GF-D8 (cell line): ENCODE measurements around the gene SUSD4.

Source experiments
- DNase-seq: peaks from one replicate; lab custom pipeline; 2025; lab: John Stamatoyannopoulos, UW

The SUSD4 gene

DNA sequence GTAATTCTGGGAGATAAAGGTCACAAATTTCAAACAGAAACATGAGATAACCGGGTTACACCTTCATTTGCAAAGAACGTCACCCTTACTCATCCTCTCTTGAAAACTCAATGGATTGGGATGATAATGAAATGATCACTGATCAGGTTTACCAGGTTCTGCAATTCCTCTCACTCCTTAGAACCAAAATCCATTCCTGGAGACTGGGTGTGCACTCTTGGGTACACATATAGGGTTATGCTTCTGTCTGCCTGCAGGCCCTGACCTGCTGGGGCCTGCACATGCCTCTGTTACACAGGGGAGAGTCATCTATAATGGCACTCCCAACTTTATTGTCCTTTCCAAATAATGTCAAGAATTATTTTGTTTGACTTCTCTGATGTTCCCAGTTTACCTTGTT is 8.3 kb downstream of the SUSD4 start:
- no peak for DNase-seq

DNA sequence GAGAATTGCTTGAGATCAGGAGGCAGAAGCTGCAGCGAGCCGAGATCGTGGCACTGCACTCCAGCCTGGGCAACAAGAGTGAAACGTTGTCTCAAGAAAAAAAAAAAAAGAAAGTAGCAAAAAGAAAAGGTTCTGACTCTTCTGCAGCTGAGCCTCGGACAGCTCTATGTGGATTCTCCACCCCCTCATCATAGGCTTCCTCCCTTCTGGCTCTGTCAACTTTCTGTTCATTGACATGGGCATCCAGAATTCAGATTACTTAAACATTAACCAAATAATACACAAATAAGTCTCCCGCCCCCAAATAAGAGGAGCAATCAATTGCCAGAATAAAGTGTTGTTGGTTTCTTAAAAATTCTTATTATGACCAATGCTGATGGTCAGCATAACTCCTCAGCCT is 10.0 kb downstream of the SUSD4 start:
- DNase-seq: no peak

- DNase-seq: no peak
Measured at GRCh38 chr1:223352944-223353343, 11.0 kb downstream of the SUSD4 start.

DNA sequence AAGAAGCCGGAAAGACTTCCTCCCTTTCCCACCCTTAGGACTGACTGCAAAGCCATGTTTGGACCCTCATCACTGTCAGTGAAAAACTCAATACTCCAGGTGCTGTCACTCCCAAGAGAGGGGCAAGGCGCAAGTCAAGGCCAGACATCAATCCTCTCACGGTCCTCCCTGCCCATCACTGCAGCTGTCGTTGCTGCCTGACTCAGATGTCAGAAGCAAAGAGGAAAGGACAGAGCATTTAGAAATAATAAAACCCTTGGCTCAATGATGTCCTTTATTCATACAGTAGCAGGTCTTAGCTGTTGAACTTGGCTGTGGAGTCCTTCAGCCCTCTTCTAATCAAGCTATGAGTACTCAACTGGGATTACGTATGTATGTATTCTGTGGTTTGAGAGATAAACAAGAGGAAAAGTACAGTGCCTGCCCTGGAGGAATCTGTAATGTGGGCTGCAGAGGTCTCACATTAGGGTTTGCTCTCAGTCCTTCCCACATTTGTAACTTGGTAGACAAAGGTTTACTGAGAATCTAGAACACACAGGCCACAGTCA is 13.5 kb downstream of the SUSD4 start:
- no peak for DNase-seq

DNA sequence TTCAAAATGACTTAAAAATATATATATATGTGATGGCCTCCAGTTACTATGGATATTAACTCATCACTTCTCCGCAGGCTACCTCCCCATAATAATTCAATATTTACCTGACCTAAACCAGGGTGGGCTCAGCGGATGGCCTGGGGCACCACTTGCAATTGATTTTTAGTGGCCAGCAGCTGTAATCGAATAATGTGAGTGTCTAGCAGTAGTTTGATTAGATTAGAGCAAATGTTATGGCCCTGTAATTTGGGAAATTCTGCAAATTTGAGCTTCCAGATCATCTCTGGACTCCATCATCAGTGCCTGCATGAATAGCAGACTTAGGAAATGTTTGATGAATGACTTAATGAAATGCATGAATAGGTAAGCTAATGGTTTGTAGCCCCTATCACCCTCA is 14.7 kb downstream of the SUSD4 start:
- DNase-seq: no peak

DNA sequence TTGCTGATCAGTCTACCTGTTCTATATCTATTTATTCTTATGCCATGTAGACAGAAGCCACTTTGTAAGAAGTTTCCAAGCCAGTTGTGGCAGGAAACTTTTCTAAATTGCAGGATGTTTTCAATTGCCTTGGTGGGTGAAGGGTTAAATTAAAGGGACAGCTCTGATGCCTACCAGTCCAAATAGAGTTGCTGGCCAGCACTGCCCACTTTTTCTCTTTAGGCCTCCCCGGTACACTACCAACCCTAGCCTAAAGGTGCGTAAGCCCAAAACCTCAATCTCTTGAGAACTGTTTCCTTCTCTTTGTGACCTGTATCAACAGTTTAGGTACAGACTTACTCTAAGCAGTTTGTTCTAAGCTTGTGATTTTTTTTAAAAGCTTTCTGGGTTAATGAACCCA is 15.5 kb downstream of the SUSD4 start:
- no peak for DNase-seq

- DNase-seq: no peak
Measured at GRCh38 chr1:223347583-223347982, 16.4 kb downstream of the SUSD4 start.

GRCh38 chr1:223346311-223346710 is 17.7 kb downstream of the SUSD4 start:
- DNase-seq: no peak

DNA sequence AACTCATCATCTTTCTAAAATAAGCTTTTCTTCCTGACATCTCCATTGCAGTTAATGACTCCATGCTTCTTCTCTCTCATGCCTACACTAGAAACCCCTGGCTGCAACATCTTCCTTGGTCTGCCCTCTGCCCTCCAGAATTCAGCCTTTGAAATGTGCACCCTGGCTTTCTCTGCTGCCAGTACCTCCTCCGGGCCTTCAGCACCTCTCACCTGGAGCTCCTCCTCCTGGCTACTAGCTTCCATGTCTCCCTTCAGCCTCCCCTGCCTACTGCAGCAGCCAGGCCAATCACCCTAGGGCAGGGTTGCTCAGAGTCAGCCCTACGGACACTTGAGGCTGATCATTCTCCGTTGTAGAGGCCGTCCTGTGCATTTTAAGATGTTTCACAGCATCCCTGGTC is 18.3 kb downstream of the SUSD4 start:
- DNase-seq: no peak

DNA sequence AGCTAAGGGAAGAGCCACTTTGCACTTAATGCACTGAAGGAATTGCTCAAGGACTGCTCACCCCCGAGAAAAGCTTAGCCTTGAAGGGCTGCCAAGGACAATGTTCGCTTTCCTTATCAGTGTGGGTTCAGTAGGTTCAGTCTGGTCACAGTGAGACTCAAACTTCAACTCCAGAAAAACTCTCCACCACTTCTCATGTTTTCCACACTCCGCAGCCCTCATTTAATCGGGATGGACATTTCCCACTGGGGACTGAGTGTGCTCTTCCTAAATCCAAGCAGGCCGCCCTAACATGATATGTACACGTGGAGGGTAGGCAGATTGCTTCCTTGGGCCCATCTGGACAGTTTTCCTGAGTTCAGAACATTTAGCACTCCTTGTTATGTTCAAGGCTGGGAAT is 19.5 kb downstream of the SUSD4 start:
- no peak for DNase-seq

GRCh38 chr1:223343692-223344091 is 20.3 kb downstream of the SUSD4 start:
- DNase-seq: no peak

GRCh38 chr1:223341121-223341520 is 22.9 kb downstream of the SUSD4 start:
- no peak for DNase-seq

DNA sequence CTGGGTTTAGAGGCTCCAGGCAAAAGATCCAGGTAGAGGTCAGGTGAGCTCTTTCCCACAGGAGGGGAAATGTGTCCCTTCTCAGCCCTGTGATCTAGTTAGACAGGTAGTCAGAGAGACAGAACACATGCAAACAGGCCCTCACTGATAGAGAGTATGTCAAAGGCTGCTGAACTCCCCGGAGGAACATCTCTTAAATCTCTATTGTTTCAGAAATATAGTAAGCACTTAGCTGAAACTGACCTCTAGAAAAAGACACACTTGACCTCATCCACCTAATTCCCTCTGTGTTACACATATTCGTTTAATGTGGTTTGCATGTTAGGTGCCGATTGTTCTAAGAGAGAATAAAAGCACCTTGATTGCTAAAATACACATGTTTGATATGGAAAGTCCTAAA is 23.3 kb downstream of the SUSD4 start:
- DNase-seq: no peak

GRCh38 chr1:223339861-223340260 is 24.1 kb downstream of the SUSD4 start:
- DNase-seq: no peak

GRCh38 chr1:223338811-223339746 is 24.9 kb downstream of the SUSD4 start:
- DNase-seq: no peak

GRCh38 chr1:223337174-223337869 is 26.7 kb downstream of the SUSD4 start:
- no peak for DNase-seq

DNA sequence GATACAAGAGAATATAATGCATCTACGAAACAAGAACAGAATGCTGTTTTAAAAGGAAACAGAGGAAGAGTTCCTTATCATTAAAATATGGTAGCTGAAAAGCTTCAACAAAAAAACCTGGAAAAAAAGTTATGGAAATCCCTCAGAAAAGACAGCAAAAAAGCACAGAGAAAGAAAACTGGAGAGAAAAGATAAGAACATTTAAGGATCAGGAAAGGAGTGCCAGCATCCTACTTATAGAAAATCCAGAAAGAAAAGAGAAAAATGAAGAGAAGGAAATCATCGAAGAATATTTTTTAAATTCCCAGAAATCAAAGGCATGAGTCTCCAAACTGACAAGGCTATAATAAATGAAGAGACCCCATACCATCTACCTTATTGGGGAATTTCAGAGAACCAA is 29.8 kb downstream of the SUSD4 start:
- no peak for DNase-seq

DNA sequence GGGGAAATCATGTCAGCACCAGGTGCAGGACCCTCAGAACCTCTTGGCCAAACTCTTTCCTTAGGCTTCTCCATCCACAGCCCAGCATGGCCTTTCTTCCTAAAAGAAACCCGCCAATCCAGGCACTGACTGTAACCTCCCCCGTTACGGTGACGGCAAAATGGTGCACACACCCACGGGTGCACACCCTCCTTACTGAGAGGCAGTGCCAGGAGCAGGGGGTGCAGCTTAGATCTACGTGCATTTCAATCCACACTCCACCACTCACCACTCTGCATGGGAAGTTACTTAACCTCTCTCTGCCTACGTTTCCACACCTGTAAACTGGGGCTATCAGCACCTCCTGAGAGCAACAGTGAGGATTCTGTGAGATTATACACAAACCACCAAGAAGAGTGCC is 31.0 kb downstream of the SUSD4 start:
- no peak for DNase-seq

- no peak for DNase-seq
Measured at GRCh38 chr1:223331929-223332328, 32.0 kb downstream of the SUSD4 start.

DNA sequence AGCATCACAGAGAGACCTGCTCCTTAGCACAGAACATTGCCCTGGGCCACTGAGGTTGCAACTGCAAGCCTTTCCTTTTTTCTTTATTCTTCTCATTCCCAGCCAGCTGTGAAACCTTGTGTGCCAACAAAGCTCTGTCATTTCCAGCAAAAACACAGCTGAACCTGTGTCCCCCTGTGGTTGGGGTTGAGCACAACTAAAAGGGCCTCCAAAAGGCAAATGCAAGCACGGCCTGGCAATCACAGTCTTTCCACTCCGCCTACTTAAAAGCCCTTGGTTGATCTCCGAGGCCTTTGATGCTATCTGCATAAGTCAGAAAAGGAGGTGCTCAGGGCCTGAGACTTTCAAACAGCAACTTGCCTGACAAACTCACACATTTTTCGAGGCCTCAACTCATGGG is 32.7 kb downstream of the SUSD4 start:
- DNase-seq: no peak

- no peak for DNase-seq
Measured at GRCh38 chr1:223330466-223330865, 33.5 kb downstream of the SUSD4 start.

GRCh38 chr1:223329664-223330415 is 34.1 kb downstream of the SUSD4 start:
- DNase-seq: no peak
